ENCODE results near the gene FBXL15. TPM values are rescaled to one million over a fixed set of nuclear protein-coding genes. Genes with fewer than 3 reads are reported as not detected.
A peak's percentile ranks its signal among the peaks of the same experiment; 100 is the strongest.

Gene FBXL15
- total RNA-seq, 1 donor from 2014 or later, result 15.7 TPM

- ATAC-seq (ENCODE audit: low read depth), result peak; percentile 45
- ChIA-PET POLR2A (interaction anchor here (1.0 to 5.7 kb wide), 4 partner anchors 11 to 233 kb away, joined by 4 to 105 read pairs (median 7); partner anchors contain the start of genes FBXL15 and NFKB2), CTCF (interaction anchor here (1.2 to 1.9 kb wide), 2 partner anchors 10 to 175 kb away, joined by 3 to 8 read pairs; no protein-coding TSS in a partner anchor)
- H3K9me3 Mint-ChIP-seq, result no peaks in the 10 kb centered on the region
- no peak overlapping the region for H3K27ac Mint-ChIP-seq
- H3K4me1 Mint-ChIP-seq, result peaks cover 40% of the 10 kb centered on the region
- peaks cover 7% of the 10 kb centered on the region for H3K36me3 Mint-ChIP-seq (ENCODE audit: low read depth)
- peaks cover 42% of the 10 kb centered on the region for H3K27me3 Mint-ChIP-seq
- intact Hi-C loops (cut with micrococcal nuclease), result no loop called here
- no peak for TF ChIP-seq CTCF (IDR thresholded peaks at IDR 0.05)
- DNase-seq, result peak; percentile 36
- H3K4me3 Mint-ChIP-seq, result peak overlapping the region; percentile 59
These were observed 11.7 kb upstream of the FBXL15 start for GRCh38 chr10:102408728-102409603.

GRCh38 chr10:102409604-102410428 is 10.8 kb upstream of the FBXL15 start:
- no peak for ATAC-seq (ENCODE audit: low read depth)

GRCh38 chr10:102410429-102411073 is 10.1 kb upstream of the FBXL15 start:
- H3K27me3 Mint-ChIP-seq, result peaks cover 49% of the 10 kb centered on the region
- DNase-seq (peak; percentile 22), ATAC-seq (ENCODE audit: low read depth) (no peak)
- ChIA-PET POLR2A (interaction anchor here (1.6 to 5.7 kb wide), 3 partner anchors 10 to 51 kb away, joined by 4 to 105 read pairs (median 9); partner anchors contain the start of genes FBXL15 and NFKB2), CTCF (interaction anchor here (1.9 kb wide), 1 partner anchor 12 kb away, joined by 8 read pairs; no protein-coding TSS in a partner anchor)
- peaks cover 36% of the 10 kb centered on the region for H3K4me1 Mint-ChIP-seq
- H3K9me3 Mint-ChIP-seq, result no peaks in the 10 kb centered on the region
- no peaks in the 10 kb centered on the region for H3K36me3 Mint-ChIP-seq (ENCODE audit: low read depth)
- no peak for TF ChIP-seq CTCF (IDR thresholded peaks at IDR 0.05)
- H3K4me3 Mint-ChIP-seq, result peak overlapping the region; percentile 59
- intact Hi-C loops (cut with micrococcal nuclease), result loop anchor here (1.0 kb wide), 1 partner anchor 10 kb away; the partner anchor contains the start of gene FBXL15
- H3K27ac Mint-ChIP-seq, result no peak overlapping the region

More at GRCh38 chr10:102409604-102410428, 10.8 kb upstream of the FBXL15 start:
- DNase-seq, result peak; percentile 14
- Mint-ChIP-seq H3K4me3 (peak overlapping the region; percentile 59), H3K27me3 (peaks cover 48% of the 10 kb centered on the region), H3K36me3 (ENCODE audit: low read depth) (peaks cover 1% of the 10 kb centered on the region), H3K27ac (peak overlapping the region; percentile 41), H3K9me3 (no peaks in the 10 kb centered on the region), H3K4me1 (peaks cover 37% of the 10 kb centered on the region)
- intact Hi-C loops (cut with micrococcal nuclease), result no loop called here
- ChIA-PET CTCF (interaction anchor here (1.2 to 1.9 kb wide), 2 partner anchors 11 to 174 kb away, joined by 3 to 8 read pairs; no protein-coding TSS in a partner anchor), POLR2A (interaction anchor here (0.6 to 5.7 kb wide), 5 partner anchors 11 to 232 kb away, joined by 4 to 105 read pairs (median 5); partner anchors contain the start of genes FBXL15 and NFKB2)
- TF ChIP-seq CTCF (IDR thresholded peaks at IDR 0.05), result no peak

GRCh38 chr10:102411341-102412255 is 9.0 kb upstream of the FBXL15 start:
- Mint-ChIP-seq H3K4me1 (peaks cover 34% of the 10 kb centered on the region), H3K27me3 (peaks cover 57% of the 10 kb centered on the region), H3K27ac (no peak overlapping the region), H3K36me3 (ENCODE audit: low read depth) (no peaks in the 10 kb centered on the region), H3K4me3 (peak overlapping the region; percentile 45), H3K9me3 (no peaks in the 10 kb centered on the region)
- ATAC-seq (ENCODE audit: low read depth) (no peak), DNase-seq (no peak)
- TF ChIP-seq CTCF (IDR thresholded peaks at IDR 0.05), result no peak
- POLR2A ChIA-PET, result interaction anchor here (0.5 to 5.7 kb wide), 4 partner anchors 7 to 268 kb away, joined by 3 to 105 read pairs (median 16); partner anchors contain the start of genes FBXL15 and NFKB2
- CTCF ChIA-PET, result interaction anchor here (1.7 kb wide), 1 partner anchor 12 kb away, joined by 6 read pairs; no protein-coding TSS in a partner anchor
- intact Hi-C loops (cut with micrococcal nuclease), result loop anchor here (1.0 kb wide), 1 partner anchor 9 kb away; the partner anchor contains the start of gene FBXL15
